Measurements from ENCODE around the gene TNFRSF8.
A peak's percentile ranks its signal among the peaks of the same experiment; 100 is the strongest.
"Not testable (repeated sequence)": the region's sequence is repeated elsewhere in the genome, so short reads cannot be mapped to it uniquely, and the experiment has no call there.

TNFRSF8 gene

DNA sequence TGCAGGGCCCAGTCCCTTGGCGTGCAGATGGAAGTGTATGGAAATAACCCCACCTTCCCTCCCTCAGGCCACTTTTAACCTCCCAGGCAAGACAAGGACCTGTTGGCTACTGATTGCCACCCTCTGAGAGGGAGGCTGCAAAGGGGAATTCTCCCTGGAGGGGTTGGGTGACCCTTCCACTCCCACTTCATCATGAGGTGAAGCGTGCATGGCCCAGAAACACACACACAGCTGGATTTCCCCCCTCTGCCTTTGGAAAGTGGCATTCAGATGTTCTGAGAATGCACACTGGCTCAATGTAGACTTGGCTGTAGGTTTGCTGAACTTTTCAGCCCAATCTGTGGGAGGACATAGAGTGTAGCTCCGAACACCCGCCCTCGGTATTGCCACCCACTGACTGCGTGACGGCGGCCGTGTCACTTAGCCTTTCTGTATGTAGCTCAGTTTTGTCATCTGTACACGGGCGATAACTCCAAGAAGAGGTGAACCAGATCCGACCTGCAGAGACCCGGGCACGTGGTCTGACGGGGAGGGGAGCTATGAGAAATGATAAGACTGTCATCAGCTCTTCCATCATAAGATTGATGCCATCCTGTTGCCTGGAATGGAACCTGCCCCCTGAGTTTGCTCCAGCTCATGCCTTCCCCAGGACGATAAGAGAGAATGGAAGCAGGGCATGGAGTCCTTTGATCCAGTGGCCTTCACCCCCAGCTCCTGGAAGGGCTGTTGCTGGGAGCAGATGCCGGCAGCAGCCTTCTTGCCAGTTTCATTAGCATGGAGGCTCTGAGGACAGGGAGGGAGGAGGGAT, 24.5 kb upstream of the TNFRSF8 start:
- DNase-seq (ENCODE audit: low read depth): no peak
- TF ChIP-seq, protein P1, sequence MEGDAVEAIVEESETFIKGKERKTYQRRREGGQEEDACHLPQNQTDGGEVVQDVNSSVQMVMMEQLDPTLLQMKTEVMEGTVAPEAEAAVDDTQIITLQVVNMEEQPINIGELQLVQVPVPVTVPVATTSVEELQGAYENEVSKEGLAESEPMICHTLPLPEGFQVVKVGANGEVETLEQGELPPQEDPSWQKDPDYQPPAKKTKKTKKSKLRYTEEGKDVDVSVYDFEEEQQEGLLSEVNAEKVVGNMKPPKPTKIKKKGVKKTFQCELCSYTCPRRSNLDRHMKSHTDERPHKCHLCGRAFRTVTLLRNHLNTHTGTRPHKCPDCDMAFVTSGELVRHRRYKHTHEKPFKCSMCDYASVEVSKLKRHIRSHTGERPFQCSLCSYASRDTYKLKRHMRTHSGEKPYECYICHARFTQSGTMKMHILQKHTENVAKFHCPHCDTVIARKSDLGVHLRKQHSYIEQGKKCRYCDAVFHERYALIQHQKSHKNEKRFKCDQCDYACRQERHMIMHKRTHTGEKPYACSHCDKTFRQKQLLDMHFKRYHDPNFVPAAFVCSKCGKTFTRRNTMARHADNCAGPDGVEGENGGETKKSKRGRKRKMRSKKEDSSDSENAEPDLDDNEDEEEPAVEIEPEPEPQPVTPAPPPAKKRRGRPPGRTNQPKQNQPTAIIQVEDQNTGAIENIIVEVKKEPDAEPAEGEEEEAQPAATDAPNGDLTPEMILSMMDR (conservative IDR thresholded peaks at IDR 0.05; ENCODE audit: control insufficient read depth, insufficient read depth, low read depth, low read length): no peak

DNA sequence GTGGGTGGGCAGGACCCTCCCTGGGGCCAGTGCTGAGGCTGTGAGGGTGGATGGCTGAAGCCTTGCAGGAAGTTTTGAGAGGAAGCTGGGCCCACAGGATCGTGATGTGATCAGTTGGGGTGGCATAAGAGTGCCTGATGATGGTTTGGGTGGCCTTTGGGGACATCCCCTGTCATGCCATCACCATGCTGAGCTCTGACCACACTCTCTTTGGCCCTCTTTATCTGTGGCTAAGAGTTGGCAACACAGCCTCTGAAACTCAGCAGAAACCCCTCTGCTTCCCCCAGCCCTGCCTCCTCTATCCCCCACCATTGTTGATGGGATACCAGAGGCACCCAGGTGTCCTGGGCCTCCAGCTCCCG, 24.0 kb upstream of the TNFRSF8 start:
- TF ChIP-seq, protein P1 (conservative IDR thresholded peaks at IDR 0.05; ENCODE audit: control insufficient read depth, insufficient read depth, low read depth, low read length): no peak
- no peak overlapping the region for H3K4me3 ChIP-seq (ENCODE audit: control insufficient read depth, low read depth, low read length)
- no peak for DNase-seq (ENCODE audit: low read depth)

More for the DNA sequence above, 24.5 kb upstream of the TNFRSF8 start:
- no peak overlapping the region for H3K4me3 ChIP-seq (ENCODE audit: control insufficient read depth, low read depth, low read length)

DNA sequence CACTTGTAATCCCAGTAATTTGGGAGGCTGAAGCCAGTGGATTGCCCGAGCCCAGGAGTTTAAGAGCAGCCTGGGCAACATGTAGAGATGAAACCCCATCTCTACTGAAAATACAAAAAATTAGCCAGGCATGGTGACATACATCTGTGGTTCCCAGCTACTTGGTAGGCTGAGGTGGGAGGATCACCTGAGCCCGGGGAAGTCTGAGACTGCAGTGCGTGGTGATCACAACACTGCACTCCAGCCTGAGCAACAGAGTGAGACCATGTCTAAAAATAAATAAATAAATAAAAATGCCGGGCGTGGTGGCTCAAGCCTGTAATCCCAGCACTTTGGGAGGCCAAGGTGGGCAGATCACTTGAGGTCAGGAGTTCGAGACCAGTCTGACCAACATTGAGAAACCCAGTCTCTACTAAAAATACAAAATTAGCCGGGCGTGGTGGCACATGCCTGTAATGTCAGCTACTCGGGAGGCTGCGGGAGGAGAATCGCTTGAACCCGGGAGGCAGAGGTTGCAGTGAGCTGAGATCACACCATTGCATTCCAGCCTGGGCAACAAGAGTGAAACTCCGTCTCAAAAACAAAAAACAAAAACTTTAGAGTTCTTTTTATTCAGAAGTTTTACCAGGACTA, 23.2 kb upstream of the TNFRSF8 start:
- not testable (repeated sequence) for H3K4me3 ChIP-seq (ENCODE audit: control insufficient read depth, low read depth, low read length); DNase-seq (ENCODE audit: low read depth)

DNA sequence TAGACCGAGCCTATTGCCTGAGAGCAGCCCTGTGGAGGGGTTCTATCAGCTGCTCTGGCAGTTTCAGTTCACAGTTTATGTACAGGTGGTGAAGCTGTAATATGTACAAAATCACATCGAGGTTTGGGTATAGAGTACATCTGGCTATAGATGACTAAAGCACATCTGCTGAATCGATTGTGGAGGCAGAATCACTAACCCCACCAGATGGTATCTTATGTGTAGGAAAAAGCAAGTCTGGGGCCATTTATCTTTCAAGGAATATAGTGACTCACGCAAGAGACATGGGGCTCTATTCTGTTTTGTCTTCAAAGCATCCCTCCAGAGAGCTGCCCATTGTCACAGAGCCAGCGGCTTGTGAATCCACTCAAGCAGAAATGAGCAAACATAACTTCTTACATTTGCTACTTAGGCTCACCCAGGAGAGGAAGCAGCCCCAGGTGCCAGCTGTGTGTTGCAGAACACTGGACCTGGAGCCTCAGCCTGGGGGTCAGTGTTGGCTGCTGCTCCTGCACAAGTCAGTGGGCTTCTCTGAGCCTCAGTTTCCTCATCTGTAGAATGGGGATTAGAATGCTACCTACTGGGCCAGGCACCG, 22.5 kb upstream of the TNFRSF8 start:
- TF ChIP-seq, protein P1 (conservative IDR thresholded peaks at IDR 0.05; ENCODE audit: control insufficient read depth, insufficient read depth, low read depth, low read length): no peak

DNA sequence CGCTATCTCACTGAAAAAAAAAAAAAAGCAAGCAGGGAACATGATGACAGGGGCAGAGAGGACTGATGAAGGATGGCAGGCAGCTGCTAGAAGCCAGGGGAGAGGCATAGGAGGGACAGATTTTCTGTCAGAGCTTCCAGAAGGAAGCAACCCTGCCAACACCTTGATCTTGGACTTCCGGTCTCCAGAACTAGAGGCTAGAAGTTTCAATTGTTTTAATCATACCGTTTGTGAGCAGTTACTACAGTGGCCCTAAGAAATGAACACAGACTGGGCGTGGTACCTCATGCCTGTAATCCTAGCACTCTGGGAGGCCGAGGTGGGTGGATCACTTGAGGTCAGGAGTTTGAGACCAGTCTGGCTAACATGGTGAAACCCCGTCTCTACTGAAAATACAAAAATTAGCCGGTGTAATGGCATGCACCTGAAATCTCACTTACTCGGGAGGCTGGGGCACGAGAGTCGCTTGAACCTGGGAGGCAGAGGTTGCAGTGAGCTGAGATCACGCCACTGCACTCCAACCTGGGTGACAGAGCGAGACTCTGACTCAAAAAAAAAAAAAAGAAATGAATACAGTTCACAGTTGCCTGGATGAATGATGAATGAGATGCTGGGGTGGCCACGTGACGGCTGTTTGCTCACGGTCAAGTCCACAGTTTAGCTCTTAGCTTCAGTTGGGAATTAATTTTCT, 18.8 kb upstream of the TNFRSF8 start:
- H3K4me3 ChIP-seq (ENCODE audit: control insufficient read depth, low read depth, low read length); DNase-seq (ENCODE audit: low read depth): not testable (repeated sequence)

More for the DNA sequence above, 22.5 kb upstream of the TNFRSF8 start:
- DNase-seq (ENCODE audit: low read depth): peak; percentile 97
- H3K4me3 ChIP-seq (ENCODE audit: control insufficient read depth, low read depth, low read length): no peak overlapping the region

DNA sequence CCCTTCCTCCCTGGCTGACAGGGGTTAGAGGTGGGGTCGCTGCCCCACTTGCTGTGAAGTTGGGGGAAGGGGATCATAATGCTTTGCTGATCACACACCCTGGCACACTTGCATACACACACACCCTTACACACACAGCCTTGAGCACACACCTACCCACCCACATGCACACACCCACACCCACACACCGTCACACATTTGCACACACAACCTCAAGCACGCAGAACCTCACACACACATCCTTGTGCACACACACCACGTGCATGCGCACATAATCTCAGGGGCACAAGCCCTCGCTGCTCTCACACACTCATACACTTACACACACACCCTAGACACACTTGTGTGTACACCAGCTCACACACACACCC, 16.4 kb upstream of the TNFRSF8 start:
- no peak for DNase-seq (ENCODE audit: low read depth)
- TF ChIP-seq, protein P1 (conservative IDR thresholded peaks at IDR 0.05; ENCODE audit: control insufficient read depth, insufficient read depth, low read depth, low read length): no peak
- H3K4me3 ChIP-seq (ENCODE audit: control insufficient read depth, low read depth, low read length): no peak overlapping the region

DNA sequence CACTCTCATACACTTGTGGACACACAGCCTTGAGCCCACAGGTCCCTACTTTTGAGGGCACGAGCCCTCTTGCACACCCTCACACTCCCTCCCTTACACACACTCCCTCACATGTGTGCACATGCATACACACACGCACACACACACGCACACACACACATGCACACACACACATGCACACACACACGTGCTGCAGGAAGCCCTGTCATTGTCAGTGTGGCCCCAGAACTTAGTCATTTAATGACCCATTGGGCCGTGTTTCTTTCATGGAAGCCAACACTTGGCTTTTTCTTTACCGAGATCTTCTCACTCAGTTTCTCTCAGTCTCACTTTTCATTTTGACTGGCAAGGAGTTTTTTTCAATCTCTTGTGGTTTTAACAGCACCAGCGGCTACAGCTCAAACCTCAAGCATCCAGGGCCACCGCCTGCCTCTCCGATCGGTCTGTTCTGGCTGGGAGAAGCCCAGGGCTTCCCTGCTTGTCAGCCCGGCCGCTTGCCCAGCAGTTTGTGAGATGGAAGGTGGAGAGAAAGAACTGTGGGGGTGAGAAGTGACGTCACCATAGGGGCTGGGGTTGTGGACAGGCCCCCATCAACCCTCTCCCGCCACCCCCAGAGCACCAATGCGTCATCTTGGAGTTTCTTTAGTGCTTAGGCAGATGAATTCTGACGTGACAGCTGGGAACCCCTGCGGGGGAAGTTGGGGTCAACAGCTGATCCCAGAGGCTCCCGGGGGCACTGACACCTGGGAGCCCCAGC, 15.8 kb upstream of the TNFRSF8 start:
- TF ChIP-seq, protein P1 (conservative IDR thresholded peaks at IDR 0.05; ENCODE audit: control insufficient read depth, insufficient read depth, low read depth, low read length): no peak
- no peak overlapping the region for H3K4me3 ChIP-seq (ENCODE audit: control insufficient read depth, low read depth, low read length)
- DNase-seq (ENCODE audit: low read depth): peak; percentile 39
